Measurements from ENCODE around the gene LINS1.

DNA sequence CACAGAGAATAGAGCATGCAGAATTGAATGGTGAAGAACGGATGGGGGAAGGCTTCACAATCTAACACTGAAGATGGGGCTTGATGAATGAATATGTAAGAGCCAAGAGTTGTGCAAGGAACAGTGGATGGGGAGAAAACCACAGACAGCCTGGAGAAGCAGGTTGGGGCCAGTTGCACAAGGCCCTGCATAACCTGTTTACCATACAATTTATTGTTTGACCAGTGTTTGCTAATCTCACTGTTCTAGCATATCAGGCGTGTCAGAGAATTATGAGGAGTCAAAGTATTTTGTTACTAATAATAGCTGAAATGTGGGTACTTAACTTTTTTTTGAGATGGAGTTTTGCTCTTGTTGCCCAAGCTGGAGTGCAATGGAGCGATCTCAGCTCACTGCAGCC lies 36.4 kb downstream of the LINS1 start:
- no peak for TF ChIP-seq POLR2AphosphoS5 (IDR thresholded peaks at IDR 0.05)
- TF ChIP-seq, protein P1, sequence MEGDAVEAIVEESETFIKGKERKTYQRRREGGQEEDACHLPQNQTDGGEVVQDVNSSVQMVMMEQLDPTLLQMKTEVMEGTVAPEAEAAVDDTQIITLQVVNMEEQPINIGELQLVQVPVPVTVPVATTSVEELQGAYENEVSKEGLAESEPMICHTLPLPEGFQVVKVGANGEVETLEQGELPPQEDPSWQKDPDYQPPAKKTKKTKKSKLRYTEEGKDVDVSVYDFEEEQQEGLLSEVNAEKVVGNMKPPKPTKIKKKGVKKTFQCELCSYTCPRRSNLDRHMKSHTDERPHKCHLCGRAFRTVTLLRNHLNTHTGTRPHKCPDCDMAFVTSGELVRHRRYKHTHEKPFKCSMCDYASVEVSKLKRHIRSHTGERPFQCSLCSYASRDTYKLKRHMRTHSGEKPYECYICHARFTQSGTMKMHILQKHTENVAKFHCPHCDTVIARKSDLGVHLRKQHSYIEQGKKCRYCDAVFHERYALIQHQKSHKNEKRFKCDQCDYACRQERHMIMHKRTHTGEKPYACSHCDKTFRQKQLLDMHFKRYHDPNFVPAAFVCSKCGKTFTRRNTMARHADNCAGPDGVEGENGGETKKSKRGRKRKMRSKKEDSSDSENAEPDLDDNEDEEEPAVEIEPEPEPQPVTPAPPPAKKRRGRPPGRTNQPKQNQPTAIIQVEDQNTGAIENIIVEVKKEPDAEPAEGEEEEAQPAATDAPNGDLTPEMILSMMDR (IDR thresholded peaks at IDR 0.05 in 8 of 11, conservative IDR thresholded peaks at IDR 0.05 in 3 of 11), result no peak

Measured in spleen (tissue), 7 donors.